ENCODE measurements around the gene FAT1.

DNA sequence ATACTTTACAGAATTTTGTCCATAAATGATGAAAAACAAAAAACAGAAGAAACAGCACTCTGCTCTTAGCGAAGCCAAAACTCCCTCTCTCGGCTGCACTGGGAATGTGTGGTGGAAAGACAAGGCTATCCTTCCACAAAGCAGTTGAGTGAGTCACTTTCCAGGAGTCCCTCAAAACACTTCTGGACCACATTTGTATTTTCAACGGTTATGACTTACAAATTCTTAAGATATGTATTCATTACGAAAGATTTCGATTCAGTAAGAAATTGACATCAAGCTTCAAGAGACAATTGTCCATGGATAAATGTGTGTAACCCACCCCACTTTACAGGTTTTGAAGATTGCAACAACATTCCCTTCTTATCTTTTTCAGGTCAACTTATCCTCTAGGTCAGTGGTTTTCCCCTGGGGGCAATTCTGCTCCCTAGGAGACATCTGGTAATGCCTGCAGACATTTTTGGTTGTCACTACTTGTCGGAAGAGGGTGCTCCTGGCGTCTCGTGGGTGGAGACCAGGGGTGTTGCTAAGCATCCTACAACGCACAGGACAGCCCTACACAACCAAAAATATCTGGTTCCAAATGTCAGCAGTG lies 101.6 kb downstream of the FAT1 start:
- TF ChIP-seq POLR2A (IDR thresholded peaks at IDR 0.05; ENCODE audit: low read length) (no peak), GATA1 (IDR thresholded peaks at IDR 0.05; ENCODE audit: low read depth, low read length) (no peak)

Measured in erythroblast (primary cell).